HepG2 (cell line): ENCODE data around the gene C1QL4. TPM values are rescaled to one million over a fixed set of nuclear protein-coding genes. Genes with fewer than 3 reads are reported as not detected.

Source experiments
- ATAC-seq: fragments of 200-7000 bp; cut with Tn5 transposase; 3 replicates; pipeline ENCODE4 v1.9.1; 2020; ENCODE audit warnings: mild to moderate bottlenecking, moderate library complexity
- Bru-seq: library from RNA; stranded (reverse); fragments of 400-500 nt; gene quantifications from one replicate; lab custom pipeline; 2021; lab: Mats Ljungman, UMichigan
- BruChase-seq, 2 experiments: library from RNA; stranded (reverse); fragments of 400-500 nt; gene quantifications; one replicate each; lab custom pipeline; 2021; lab: Mats Ljungman, UMichigan
- BruUV-seq: library from RNA; stranded (reverse); fragments of 400-500 nt; replicated peaks from 2 replicates; lab custom pipeline; 2021; lab: Mats Ljungman, UMichigan
- CTCF ChIA-PET: fragments of 300-600 bp; formaldehyde crosslinking; extraction: SDS; loops from one replicate; lab custom pipeline; 2021; ENCODE audit warnings: low total read pairs, inconsistent platforms, low intra/inter-chr PET ratio; lab: Yijun Ruan, JAX
- POLR2A ChIA-PET: fragments of 350-600 bp; sonication (Branson Sonifier 250); formaldehyde crosslinking; loops from one replicate; lab custom pipeline; 2020; ENCODE audit warnings: antibody characterized with exemption, inconsistent platforms; lab: Yijun Ruan, JAX
- DNase-seq: peaks from one replicate; pipeline ENCODE4 v3.0.0-alpha.2; 2015; ENCODE audit warnings: low spot score
- FAIRE-seq: peaks from 3 replicates; lab custom pipeline; 2011; peaks lifted over from hg19 to GRCh38; lab: Jason Lieb, UNC
- H2AFZ ChIP-seq: one replicate; pipeline ENCODE4 v1.6.1; 2011; ENCODE audit warnings: low read length, inconsistent platforms
- H3K27ac ChIP-seq: fragments of 300-600 bp; 3 replicates; pipeline ENCODE4 v1.8.0; 2011; ENCODE audit warnings: mixed run types, mild to moderate bottlenecking, mixed read lengths, low read length, inconsistent platforms; ENCODE audit not compliant: insufficient read depth; ENCODE audit errors: extremely low read length
- H3K27me3 ChIP-seq, 2 experiments: fragments of 200-600 bp in 1 of 2; 2 replicates in 1 of 2; 3 replicates in 1 of 2; pipeline versions ENCODE4 v1.6.0 to v1.8.0; 2011; ENCODE audit warnings: low read length in 2 of 2, mild to moderate bottlenecking in 2 of 2, moderate library complexity in 2 of 2, inconsistent platforms in 1 of 2; ENCODE audit not compliant: insufficient read depth in 2 of 2, control insufficient read depth in 1 of 2
- H3K36me3 ChIP-seq, 2 experiments: fragments of 200-600 bp in 1 of 2; replicated peaks in 1 of 2; 2 replicates in 1 of 2; 3 replicates in 1 of 2; pipeline versions ENCODE4 v1.5.1 to v1.8.0; 2011; ENCODE audit warnings: low read length in 2 of 2, inconsistent platforms in 1 of 2; ENCODE audit not compliant: insufficient read depth in 2 of 2, control insufficient read depth in 1 of 2
- H3K4me1 ChIP-seq: 2 replicates; pipeline ENCODE4 v1.5.1; 2012; ENCODE audit warnings: low read length, inconsistent platforms; ENCODE audit not compliant: insufficient read depth
- H3K4me2 ChIP-seq: 2 replicates; pipeline ENCODE4 v1.6.0; 2011; ENCODE audit warnings: low read depth, low read length, inconsistent platforms
- H3K4me3 ChIP-seq, 3 experiments: fragments of 200-600 bp in 1 of 3; sonication (generic), shearing (Covaris generic) in 1 of 3; replicated peaks in 1 of 3; 2 replicates each; pipeline ENCODE4 v1.5.1; 2011 to 2016; ENCODE audit warnings: low read length in 3 of 3, inconsistent platforms in 2 of 3, low read depth in 2 of 3, mild to moderate bottlenecking in 2 of 3, control low read depth in 1 of 3, mixed read lengths in 1 of 3; ENCODE audit not compliant: insufficient read depth in 1 of 3
- H3K79me2 ChIP-seq: one replicate; pipeline ENCODE4 v1.6.1; 2011; ENCODE audit warnings: low read length, inconsistent platforms; ENCODE audit not compliant: insufficient read depth
- H3K9ac ChIP-seq: 2 replicates; pipeline ENCODE4 v1.6.0; 2011; ENCODE audit warnings: mild to moderate bottlenecking, low read depth, low read length, inconsistent platforms; ENCODE audit not compliant: insufficient read depth
- H3K9me3 ChIP-seq: 2 replicates; pipeline ENCODE4 v1.5.1; 2012; ENCODE audit warnings: mild to moderate bottlenecking, low read length
- H4K20me1 ChIP-seq: 2 replicates; pipeline ENCODE4 v1.6.0; 2011; ENCODE audit warnings: inconsistent platforms, mild to moderate bottlenecking, low read length, moderate library complexity; ENCODE audit not compliant: insufficient read depth
- GABPA ChIP-seq, 2 experiments: IDR thresholded peaks; 2 replicates each; pipeline ENCODE4 v1.6.1; 2011 to 2016; ENCODE audit warnings: low read depth in 2 of 2, low read length in 1 of 2, missing biosample characterization in 1 of 2, missing genetic modification characterization in 1 of 2
- HOMEZ ChIP-seq: IDR thresholded peaks from 2 replicates; pipeline ENCODE4 v1.6.1; 2016; ENCODE audit warnings: low read depth
- PAX8 ChIP-seq: sonication (generic); formaldehyde crosslinking; IDR thresholded peaks from 2 replicates; pipeline ENCODE4 v1.8.0; 2022; ENCODE audit warnings: mild to moderate bottlenecking, missing genetic modification reagents, borderline replicate concordance
- SRSF9 ChIP-seq: fragments of 200-400 bp; formaldehyde crosslinking; IDR thresholded peaks from 2 replicates; pipeline ENCODE4 v1.6.1; 2018; ENCODE audit warnings: borderline replicate concordance, mild to moderate bottlenecking, low read depth, low read length; ENCODE audit not compliant: insufficient read depth, poor library complexity, severe bottlenecking
- ZFP91 ChIP-seq: sonication (generic); formaldehyde crosslinking; IDR thresholded peaks from 2 replicates; pipeline ENCODE4 v1.9.0; 2022; ENCODE audit warnings: missing genetic modification reagents, mild to moderate bottlenecking, borderline replicate concordance
- ZMYM3 ChIP-seq: sonication (generic); formaldehyde crosslinking; IDR thresholded peaks from 2 replicates; pipeline ENCODE4 v1.5.1; 2020; ENCODE audit warnings: mild to moderate bottlenecking, missing genetic modification reagents
- ZNF12 ChIP-seq: sonication (generic); formaldehyde crosslinking; IDR thresholded peaks from 2 replicates; pipeline ENCODE4 v1.5.0; 2020; ENCODE audit warnings: missing genetic modification reagents
- ZNF362 ChIP-seq: sonication (generic); formaldehyde crosslinking; IDR thresholded peaks from 2 replicates; pipeline ENCODE4 v1.4.0; 2020; ENCODE audit warnings: missing genetic modification reagents, mild to moderate bottlenecking, borderline replicate concordance
- ZNF382 ChIP-seq: sonication (generic); formaldehyde crosslinking; IDR thresholded peaks from 2 replicates; pipeline ENCODE4 v1.5.0; 2020; ENCODE audit warnings: missing genetic modification reagents, mild to moderate bottlenecking, borderline replicate concordance
- ZNF432 ChIP-seq: sonication (generic); formaldehyde crosslinking; IDR thresholded peaks from 2 replicates; pipeline ENCODE4 v1.5.0; 2020; ENCODE audit warnings: missing genetic modification reagents, mild to moderate bottlenecking, borderline replicate concordance
- ZNF776 ChIP-seq: sonication (generic); formaldehyde crosslinking; IDR thresholded peaks from 2 replicates; pipeline ENCODE4 v1.4.0; 2020; ENCODE audit warnings: mild to moderate bottlenecking, missing genetic modification reagents
- WGBS: methylation state at CpG from one replicate; pipeline ENCODE4 v1.1.6; 2017; ENCODE audit warnings: low lambda C conversion rate; 5-methylcytosine and 5-hydroxymethylcytosine counted together
- in situ Hi-C: cut with HindIII; loops from 2 replicates; pipeline ENCODE4 v1.10.0; 2017; ENCODE audit warnings: low pct_unique_long_range_greater_than_20kb; ENCODE audit not compliant: extremely low pct_ligation_motif_present
- intact Hi-C: fragments of 100-400 bp; cut with micrococcal nuclease; formaldehyde crosslinking; loops from one replicate; pipeline ENCODE4 v1.10.0; 2022; ENCODE audit not compliant: unreplicated experiment
- long read RNA-seq, 2 experiments: library from RNA in 1 of 2; library from polyadenylated mRNA in 1 of 2; stranded (forward) in 1 of 2; unstranded in 1 of 2; transcript quantifications; one replicate each; pipeline ENCODE4 v2.0.0, GENCODE V29; 2019 to 2022
- polyA minus RNA-seq, 3 experiments: library from RNA; depleted of rRNA, polyadenylated mRNA; stranded (reverse); fragments of >200 nt; gene quantifications; 2 replicates each; pipeline ENCODE4 v1.2.3, GENCODE V29; 2011; ENCODE audit warnings: low replicate concordance in 1 of 3
- polyA plus RNA-seq, 8 experiments: library from polyadenylated mRNA; depleted of rRNA in 3 of 8; stranded (reverse) in 7 of 8; unstranded in 1 of 8; fragments of >200 nt; fragmentation: Illumina TruSeq in 4 of 8; extraction: Trizol in 4 of 8; gene quantifications; 2 replicates each; pipeline versions ENCODE4 v1.2.1 to v1.2.3, GENCODE V29; 2011 to 2016; ENCODE audit warnings: low read depth in 4 of 8, missing spikeins in 1 of 8, mixed read lengths in 1 of 8; ENCODE audit not compliant: insufficient read depth in 1 of 8
- total RNA-seq, 5 experiments: library from RNA; depleted of rRNA; stranded (reverse); fragments of >200 nt; fragmentation: Illumina TruSeq; extraction: Trizol; gene quantifications; 2 replicates each; pipeline ENCODE4 v1.2.3, GENCODE V29; 2016; ENCODE audit warnings: low read depth in 1 of 5

C1QL4 gene
- total RNA-seq (2016; rRNA removed; fragmentation: Illumina TruSeq; extraction: Trizol) (not detected in 2 replicates), polyA plus RNA-seq (2011; rRNA removed) (0.03 TPM in 2 replicates), polyA minus RNA-seq (2011; rRNA and poly(A)+ RNA removed; ENCODE audit: low replicate concordance) (0.09 TPM in 1 of 2 replicates, not detected in the other), Bru-seq, nascent RNA (percentile 8 among the genes with signal in this experiment), BruChase-seq, experiment 1, labeled RNA remaining after a 6-hour chase (percentile 21 among the genes with signal in this experiment), BruChase-seq, experiment 2, labeled RNA remaining after a 2-hour chase (not detected)
- total RNA-seq (2016; cell fraction: cytosol; rRNA removed; fragmentation: Illumina TruSeq; extraction: Trizol; ENCODE audit: low read depth), result not detected in 2 replicates
- total RNA-seq (2016; cell fraction: insoluble cytoplasmic fraction; rRNA removed; fragmentation: Illumina TruSeq; extraction: Trizol), result not detected in 2 replicates
- total RNA-seq (2016; cell fraction: membrane; rRNA removed; fragmentation: Illumina TruSeq; extraction: Trizol), result not detected in 2 replicates
- total RNA-seq (2016; cell fraction: nucleus; rRNA removed; fragmentation: Illumina TruSeq; extraction: Trizol), result not detected in 2 replicates
- 0.06 and 0.08 TPM in 2 replicates for polyA plus RNA-seq (2011; cell fraction: cytosol; rRNA removed)
- polyA plus RNA-seq (2011; cell fraction: nucleus; rRNA removed), result 0.07 TPM in 1 of 2 replicates, not detected in the other
- 0.07 and 0.12 TPM in 2 replicates for polyA plus RNA-seq (2012)
- polyA plus RNA-seq (2016; cell fraction: cytosol; fragmentation: Illumina TruSeq; extraction: Trizol; ENCODE audit: low read depth), result not detected in 2 replicates
- not detected in 2 replicates for polyA plus RNA-seq (2016; cell fraction: insoluble cytoplasmic fraction; fragmentation: Illumina TruSeq; extraction: Trizol; ENCODE audit: low read depth)
- not detected in 2 replicates for polyA plus RNA-seq (2016; cell fraction: membrane; fragmentation: Illumina TruSeq; extraction: Trizol; ENCODE audit: low read depth)
- polyA plus RNA-seq (2016; cell fraction: nucleus; fragmentation: Illumina TruSeq; extraction: Trizol; ENCODE audit: insufficient read depth, low read depth), result not detected in 2 replicates
- not detected in 2 replicates for polyA minus RNA-seq (2011; cell fraction: cytosol; rRNA and poly(A)+ RNA removed)
- not detected in 2 replicates for polyA minus RNA-seq (2011; cell fraction: nucleus; rRNA and poly(A)+ RNA removed)
- long read RNA-seq, experiment 1, result 0 reads
- long read RNA-seq, experiment 2, partial matches to known transcripts, result 0 of 1 reads
- long read RNA-seq, experiment 2, other reads (novel, unspliced or antisense), result 0 of 1 reads

- in situ Hi-C loops, result no loop called here
- intact Hi-C loops, result loop anchor here (1.0 kb wide), 1 partner anchor 20 kb away; no protein-coding TSS in a partner anchor
- no peaks in the 10 kb centered on the region for H3K79me2 ChIP-seq
- POLR2A ChIA-PET, result interaction anchor here (1.5 kb wide), 1 partner anchor 404 kb away, joined by 3 read pairs; the partner anchor contains the start of gene TMBIM6
- 0 out of 2 replicates have a peak within 1 kb of the TSS, but pooled peaks have one; percentile 0 for H3K9ac ChIP-seq
- FAIRE-seq, result no peak
- H3K36me3 ChIP-seq, result no peaks in the 10 kb centered on the region
- no TSS peak for BruUV-seq
- peaks cover 28% of the 10 kb centered on the region for H3K4me1 ChIP-seq
- ATAC-seq, result peak; percentile 75
- 20% methylated on average over 28 of the region's 65 CpGs for WGBS
- peak; percentile 44 for DNase-seq
- no peaks in the 10 kb centered on the region for H4K20me1 ChIP-seq
- H3K9me3 ChIP-seq, result no peaks in the 10 kb centered on the region
- CTCF ChIA-PET, result interaction anchor here (1.3 kb wide), 2 partner anchors 11 to 48 kb away, joined by 4 to 5 read pairs; no protein-coding TSS in a partner anchor
- H3K27me3 ChIP-seq, result peaks cover 8 to 63% of the 10 kb centered on the region in 2 experiments; a peak in 4 of 5 replicates
- no peak within 1 kb of the TSS for H2AFZ ChIP-seq
- peak within 1 kb of the TSS; percentile 85 for H3K4me2 ChIP-seq
- no peak within 1 kb of the TSS for H3K27ac ChIP-seq
- H3K4me3 ChIP-seq, result peak within 1 kb of the TSS; percentile 40 to 73 (median 57); a peak in 5 of 6 replicates
- TF ChIP-seq HOMEZ (no peak), ZNF382 (CRISPR knock-in tag) (no peak), ZNF776 (CRISPR knock-in tag) (no peak), GABPA (IDR thresholded peaks at IDR 0.05; ENCODE audit: low read depth, low read length) (no peak), GABPA (CRISPR knock-in tag; IDR thresholded peaks at IDR 0.05; ENCODE audit: low read depth) (no peak), PAX8 (CRISPR knock-in tag) (no peak), ZFP91 (no peak), ZNF362 (CRISPR knock-in tag) (no peak), ZNF12 (CRISPR knock-in tag) (0 out of 2 replicates have a peak, but pooled peaks have one; percentile 65), SRSF9 (no peak), ZMYM3 (no peak), ZNF432 (CRISPR knock-in tag) (no peak)
These were observed at the start of gene C1QL4 for GRCh38 chr12:49336645-49337584. Gene C1QL4 (minus strand): TSS chr12:49337188. CDS start chr12:49336477, 711 bp downstream.
